HG03469 (cell line): ENCODE data around the gene SH2B3.
"Not testable (repeated sequence)": the region's sequence is repeated elsewhere in the genome, so short reads cannot be mapped to it uniquely, and the experiment has no call there.

Source experiments
- ATAC-seq: cut with Tn5 transposase; IDR thresholded peaks from one replicate; pipeline ENCODE4 v1.9.1; 2021; ENCODE audit warnings: mild to moderate bottlenecking, moderate library complexity, moderate number of reproducible peaks; ENCODE audit not compliant: unreplicated experiment

Gene SH2B3

GRCh38 chr12:111455448-111456320, 50.0 kb downstream of the SH2B3 start:
- no peak for ATAC-seq

DNA sequence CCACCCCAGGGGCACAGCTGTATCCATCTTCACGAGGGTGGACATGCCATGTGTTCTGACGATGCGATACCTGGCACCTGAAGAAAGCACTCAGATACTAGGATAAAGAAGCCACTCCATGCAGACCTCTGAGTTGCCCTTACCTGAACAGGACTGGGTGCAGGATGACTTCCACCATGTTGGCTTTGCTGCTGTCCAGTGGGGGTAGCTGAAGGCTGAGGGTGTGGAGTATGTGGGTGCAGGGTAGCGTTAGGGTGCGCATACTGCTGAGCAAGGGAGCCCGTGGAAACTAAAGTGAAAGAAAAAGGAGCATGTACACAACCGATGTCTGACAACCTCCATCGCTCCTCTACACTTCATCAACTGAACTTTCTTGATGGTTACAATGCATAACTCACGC, 51.3 kb downstream of the SH2B3 start:
- ATAC-seq, result no peak

DNA sequence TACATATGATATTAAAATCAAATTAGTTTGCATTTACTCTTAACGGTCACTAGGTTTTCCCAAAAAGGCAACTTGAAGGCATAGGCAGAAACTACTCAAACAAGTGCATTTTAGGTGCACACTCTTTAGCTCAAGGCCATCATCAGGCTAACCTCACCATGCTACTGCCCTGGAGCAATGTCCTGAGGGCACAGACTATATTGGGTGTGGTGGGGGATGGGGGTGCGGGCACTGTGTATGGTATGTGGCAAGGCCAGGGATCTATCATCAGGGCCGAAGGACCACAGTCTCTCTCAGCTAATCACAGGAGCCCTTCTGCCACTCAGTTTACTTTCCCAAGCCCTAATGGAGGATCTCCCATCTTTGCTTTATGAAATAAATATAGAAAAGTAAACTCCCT, 51.9 kb downstream of the SH2B3 start:
- no peak for ATAC-seq

DNA sequence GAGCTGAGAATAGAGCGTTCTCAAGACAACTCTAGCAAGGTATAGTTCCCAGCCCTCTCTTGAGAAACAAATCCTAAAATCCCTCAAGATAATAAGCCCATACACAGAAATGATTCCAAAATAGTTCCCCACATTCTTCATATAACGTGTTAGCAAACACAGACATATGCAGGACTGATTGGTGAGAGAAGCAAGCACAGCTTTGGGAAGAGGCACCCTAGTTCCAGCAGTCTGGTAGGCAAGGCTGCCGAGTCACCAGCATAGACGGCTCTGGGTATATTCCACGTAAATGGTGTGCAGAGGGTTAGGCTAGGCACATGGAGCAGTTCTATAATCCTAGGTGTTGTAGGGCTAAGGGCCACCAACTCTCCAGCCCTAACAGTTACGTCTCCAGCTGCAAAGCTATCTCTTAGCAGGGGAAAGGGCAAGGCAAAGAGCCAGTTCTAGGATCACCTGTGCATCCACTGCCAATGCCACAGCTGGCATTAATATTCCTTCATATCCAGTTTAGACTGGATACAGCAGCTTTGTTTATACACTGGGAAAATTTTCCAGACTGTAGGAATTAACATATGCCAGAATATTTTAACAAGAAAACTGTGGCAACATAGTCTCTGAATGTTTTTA, 52.9 kb downstream of the SH2B3 start:
- ATAC-seq, result no peak

GRCh38 chr12:111460111-111460510, 54.4 kb downstream of the SH2B3 start:
- ATAC-seq, result not testable (repeated sequence)

DNA sequence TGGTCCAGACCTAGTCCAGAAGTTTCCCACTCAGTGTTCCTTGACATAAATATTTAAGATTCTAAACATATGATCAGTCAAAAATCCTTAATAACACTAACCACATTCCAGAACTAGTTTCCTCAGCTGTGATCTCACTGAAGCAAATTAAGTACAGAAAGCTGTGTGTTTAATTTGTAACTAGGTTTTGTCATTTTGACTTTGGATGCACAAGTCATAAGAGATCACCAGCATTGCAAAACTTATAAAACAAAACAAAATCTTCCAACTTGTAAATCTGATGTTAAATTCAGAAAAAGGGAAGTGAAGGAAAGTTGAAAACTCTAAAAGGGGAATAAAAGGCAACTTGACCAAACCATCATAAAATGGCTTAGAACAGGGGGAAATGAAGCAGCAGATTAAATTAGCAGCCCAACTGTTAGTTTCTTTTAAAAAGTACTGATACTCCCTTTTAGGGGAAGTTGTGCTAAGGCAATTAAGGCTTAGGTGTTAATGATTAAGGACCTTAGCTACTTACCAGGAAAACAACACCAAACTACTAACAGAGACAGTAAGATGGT, 56.6 kb downstream of the SH2B3 start:
- no peak for ATAC-seq

- no peak for ATAC-seq
Measured at GRCh38 chr12:111467092-111467856, 61.6 kb downstream of the SH2B3 start.

DNA sequence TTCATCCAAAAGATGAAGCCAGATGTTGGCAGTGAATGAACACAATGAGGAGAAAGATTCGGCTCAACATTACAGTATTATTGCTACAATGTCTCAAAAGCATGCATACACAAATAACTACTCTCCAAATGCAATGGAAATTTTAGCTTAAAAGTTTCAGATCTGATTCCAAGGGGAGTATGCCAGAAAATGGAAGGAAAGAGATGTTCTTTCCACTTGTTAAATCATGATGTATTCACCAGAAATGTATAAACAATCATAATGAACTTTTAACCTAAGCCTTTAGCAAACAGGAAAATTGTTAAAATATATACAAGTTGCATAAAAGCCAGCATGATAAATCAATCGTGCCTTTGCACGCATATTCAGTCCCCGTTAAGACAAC, 62.1 kb downstream of the SH2B3 start:
- no peak for ATAC-seq

DNA sequence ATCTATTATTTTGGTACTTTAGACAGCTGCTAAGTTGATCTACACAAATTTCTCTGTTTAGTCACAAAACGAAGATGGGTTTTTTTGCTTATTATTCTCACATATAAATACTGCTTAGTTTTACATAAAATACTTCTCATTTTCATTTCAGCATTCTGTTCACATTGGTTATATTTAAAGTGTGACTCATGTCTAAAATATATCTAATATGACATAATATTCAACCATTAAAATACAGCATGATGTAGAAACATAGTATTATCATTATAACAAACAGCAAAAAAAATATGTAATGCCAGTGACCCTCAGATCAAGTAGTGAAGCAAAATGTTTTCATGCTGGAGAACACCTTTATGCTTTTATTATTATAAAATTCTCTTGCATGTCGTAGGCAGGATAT, 63.7 kb downstream of the SH2B3 start:
- ATAC-seq, result no peak

DNA sequence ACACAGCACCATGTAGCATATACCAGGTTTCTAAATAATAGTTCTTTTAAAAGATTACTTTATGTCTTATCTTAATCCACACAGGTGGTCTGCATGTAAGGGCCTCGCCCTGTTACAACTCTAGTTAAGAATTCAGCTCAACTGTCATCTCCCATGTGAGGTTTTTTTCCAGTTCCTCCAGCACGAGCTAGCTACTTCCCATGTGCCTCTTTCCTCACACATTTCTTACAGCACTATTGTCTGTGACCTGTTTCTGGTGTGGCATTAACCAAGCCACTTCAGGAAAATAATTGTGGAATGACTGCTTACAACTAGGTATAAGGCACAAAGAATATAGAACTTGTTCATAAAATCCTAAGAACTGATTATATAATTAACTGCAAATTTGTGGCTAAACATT, 65.5 kb downstream of the SH2B3 start:
- ATAC-seq, result no peak

- ATAC-seq, result no peak
Measured at GRCh38 chr12:111482462-111482861, 76.7 kb downstream of the SH2B3 start.

DNA sequence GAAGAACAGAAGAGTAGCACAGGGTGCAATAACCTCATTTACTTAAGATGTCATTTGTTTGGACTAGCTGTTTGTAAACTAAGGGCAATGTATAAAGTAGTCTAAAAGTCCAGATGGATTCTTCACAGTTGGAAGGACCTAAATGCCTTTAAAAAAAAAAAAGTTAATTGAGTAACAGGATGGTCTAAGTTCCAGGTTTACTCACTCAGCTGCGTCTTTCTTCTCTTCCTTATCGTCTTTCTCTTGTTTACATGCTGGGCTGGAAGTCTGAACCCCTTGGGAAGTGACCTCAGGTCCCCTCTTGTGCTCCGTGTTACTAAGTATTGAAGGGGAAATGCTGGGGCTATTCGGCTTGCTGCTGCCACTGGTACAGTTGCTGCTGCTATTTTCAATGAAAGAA, 82.5 kb downstream of the SH2B3 start:
- no peak for ATAC-seq

DNA sequence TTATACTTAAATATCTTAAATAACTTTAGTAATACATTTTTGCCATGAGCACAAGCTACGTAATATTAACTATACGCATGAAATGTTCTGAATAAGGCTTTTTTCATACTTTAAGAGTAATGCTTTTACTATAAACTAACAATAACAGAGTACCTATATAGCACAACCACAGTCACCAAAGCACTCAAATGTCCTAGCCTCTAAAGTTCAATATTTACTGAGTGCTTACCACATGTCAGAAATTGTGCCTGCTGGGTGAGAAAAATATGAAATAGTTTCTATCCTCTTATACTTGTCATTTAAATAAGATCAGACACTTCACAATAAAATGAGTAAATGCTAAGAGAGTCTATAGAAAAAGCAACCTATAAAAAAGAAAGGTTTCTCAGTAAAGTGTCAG, 83.1 kb downstream of the SH2B3 start:
- no peak for ATAC-seq

DNA sequence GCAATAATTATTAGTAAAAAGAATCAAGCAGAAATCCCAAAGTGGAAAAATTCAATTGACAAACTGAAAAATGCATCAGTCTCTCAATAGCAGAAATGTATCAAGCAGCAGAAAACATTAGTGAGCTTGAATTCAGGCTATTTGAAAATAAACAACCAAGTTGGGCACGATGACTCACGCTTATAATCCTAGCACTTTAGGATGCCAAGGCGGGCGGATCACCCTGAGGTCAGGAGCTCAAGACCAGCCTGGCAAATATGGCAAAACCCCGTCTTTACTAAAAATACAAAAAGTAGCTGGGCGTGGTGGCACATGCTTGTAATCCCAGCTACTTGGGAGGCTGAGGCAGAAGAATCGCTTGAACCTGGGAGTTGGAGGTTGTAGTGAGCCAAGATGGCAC, 87.3 kb downstream of the SH2B3 start:
- ATAC-seq, result not testable (repeated sequence)

GRCh38 chr12:111494676-111495075, 89.0 kb downstream of the SH2B3 start:
- no peak for ATAC-seq
